ENCODE results near the gene LRRC72. TPM values are rescaled to one million over a fixed set of nuclear protein-coding genes. Genes with fewer than 3 reads are reported as not detected.

Gene LRRC72
- total RNA-seq (ENCODE audit: unreplicated experiment) = not detected
- long read RNA-seq = 0 reads

DNA sequence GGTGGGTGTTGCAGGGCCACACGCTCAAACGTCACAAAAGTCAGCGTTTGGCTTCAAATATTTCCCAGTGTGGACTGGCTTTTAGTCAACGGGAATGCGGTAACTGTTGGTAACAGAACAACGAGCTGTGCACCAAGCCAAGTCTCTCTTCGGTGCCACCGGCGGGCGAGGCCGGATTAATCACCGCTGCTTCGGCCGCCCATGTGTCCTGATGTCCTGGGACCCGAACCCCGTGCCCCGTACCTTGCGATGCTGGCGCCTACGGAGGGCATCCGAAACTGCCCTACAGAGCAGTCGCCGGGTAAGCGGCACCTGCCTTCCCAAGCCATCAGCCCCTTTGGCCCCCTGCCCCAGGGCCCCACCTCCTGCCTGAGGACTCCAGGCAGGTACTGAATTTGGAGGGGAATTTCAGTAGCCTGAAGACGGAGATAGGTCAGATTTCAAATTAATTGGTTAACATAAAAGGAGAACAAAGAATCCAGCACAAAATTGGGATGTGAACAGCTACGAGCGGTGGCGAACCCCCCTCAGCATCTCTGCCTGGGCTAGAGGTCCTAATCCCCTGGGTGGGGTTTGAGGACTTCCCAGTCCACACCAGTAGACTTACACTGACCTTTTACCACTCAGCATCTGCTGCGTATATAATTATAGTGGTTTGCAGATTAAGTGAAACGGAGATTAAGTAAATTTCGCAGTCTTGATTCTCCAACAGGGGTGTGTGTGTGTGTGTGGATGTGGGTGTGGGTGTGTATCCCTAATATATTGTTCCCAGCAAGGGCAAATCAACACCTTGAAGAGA lies at the start of gene LRRC72:
LRRC72 (plus strand) TSS at position 84 of the 799 bp plus-strand sequence; CDS start at position 212, 128 bp downstream.
- TF ChIP-seq, protein P1, sequence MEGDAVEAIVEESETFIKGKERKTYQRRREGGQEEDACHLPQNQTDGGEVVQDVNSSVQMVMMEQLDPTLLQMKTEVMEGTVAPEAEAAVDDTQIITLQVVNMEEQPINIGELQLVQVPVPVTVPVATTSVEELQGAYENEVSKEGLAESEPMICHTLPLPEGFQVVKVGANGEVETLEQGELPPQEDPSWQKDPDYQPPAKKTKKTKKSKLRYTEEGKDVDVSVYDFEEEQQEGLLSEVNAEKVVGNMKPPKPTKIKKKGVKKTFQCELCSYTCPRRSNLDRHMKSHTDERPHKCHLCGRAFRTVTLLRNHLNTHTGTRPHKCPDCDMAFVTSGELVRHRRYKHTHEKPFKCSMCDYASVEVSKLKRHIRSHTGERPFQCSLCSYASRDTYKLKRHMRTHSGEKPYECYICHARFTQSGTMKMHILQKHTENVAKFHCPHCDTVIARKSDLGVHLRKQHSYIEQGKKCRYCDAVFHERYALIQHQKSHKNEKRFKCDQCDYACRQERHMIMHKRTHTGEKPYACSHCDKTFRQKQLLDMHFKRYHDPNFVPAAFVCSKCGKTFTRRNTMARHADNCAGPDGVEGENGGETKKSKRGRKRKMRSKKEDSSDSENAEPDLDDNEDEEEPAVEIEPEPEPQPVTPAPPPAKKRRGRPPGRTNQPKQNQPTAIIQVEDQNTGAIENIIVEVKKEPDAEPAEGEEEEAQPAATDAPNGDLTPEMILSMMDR (IDR thresholded peaks at IDR 0.05; ENCODE audit: partially characterized antibody, unreplicated experiment) = no peak
- Mint-ChIP-seq H3K9me3 (ENCODE audit: unreplicated experiment) (peaks cover 3% of the 10 kb centered on the region), H3K27me3 (ENCODE audit: unreplicated experiment) (no peaks in the 10 kb centered on the region), H3K4me3 (ENCODE audit: unreplicated experiment) (no peak within 1 kb of the TSS), H3K27ac (ENCODE audit: unreplicated experiment) (no peak within 1 kb of the TSS), H3K36me3 (ENCODE audit: unreplicated experiment) (no peaks in the 10 kb centered on the region), H3K4me1 (ENCODE audit: low read depth, unreplicated experiment) (no peaks in the 10 kb centered on the region)
- DNase-seq = no peak

DNA sequence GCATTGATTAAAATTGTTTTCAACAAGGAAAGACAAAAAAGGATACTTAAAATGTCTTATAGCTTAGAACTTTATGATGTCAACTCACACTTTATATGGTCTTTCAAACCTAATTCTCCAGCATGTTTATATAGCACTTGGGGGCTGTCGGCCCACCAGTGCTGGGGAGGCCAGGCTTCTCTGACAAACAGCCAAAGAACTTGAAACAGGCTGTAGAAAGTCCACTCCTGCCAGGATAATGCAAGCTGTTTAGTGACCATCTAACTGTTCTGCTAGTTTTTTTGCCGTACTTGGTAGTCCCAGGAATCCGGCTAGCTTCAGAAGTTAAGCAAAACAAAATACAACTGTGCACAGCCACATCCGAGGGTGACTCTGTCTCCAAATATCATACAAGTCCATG lies 47.5 kb upstream of the LRRC72 start:
- no peaks in the 10 kb centered on the region for H3K9me3 Mint-ChIP-seq (ENCODE audit: unreplicated experiment)
- no peaks in the 10 kb centered on the region for H3K4me1 Mint-ChIP-seq (ENCODE audit: low read depth, unreplicated experiment)
- DNase-seq = no peak
- no peaks in the 10 kb centered on the region for H3K27me3 Mint-ChIP-seq (ENCODE audit: unreplicated experiment)
- no peak overlapping the region for H3K27ac Mint-ChIP-seq (ENCODE audit: unreplicated experiment)
- H3K36me3 Mint-ChIP-seq (ENCODE audit: unreplicated experiment) = no peaks in the 10 kb centered on the region
- TF ChIP-seq, protein P1 (IDR thresholded peaks at IDR 0.05; ENCODE audit: partially characterized antibody, unreplicated experiment) = no peak
- no peak overlapping the region for H3K4me3 Mint-ChIP-seq (ENCODE audit: unreplicated experiment)

DNA sequence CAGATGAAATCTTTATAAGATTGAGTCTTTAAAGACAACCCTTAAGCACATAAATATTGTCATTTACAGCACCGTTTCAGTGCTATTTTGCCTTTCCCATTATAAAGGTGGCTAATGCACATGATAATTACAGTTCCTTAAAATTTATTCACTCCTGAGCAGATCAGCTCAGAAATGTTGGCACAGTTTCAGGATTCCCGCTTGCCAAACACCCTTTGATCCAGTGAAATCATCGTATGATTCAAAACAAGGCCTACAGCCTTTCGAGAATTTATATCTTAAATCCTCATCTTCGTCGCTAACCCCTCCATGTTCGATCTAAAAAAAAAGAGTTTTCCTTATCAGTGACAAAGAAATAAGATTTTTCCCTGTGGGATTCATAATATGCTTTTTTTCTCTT lies 47.0 kb upstream of the LRRC72 start:
- Mint-ChIP-seq H3K27ac (ENCODE audit: unreplicated experiment) (no peak overlapping the region), H3K4me1 (ENCODE audit: low read depth, unreplicated experiment) (no peaks in the 10 kb centered on the region), H3K9me3 (ENCODE audit: unreplicated experiment) (no peaks in the 10 kb centered on the region), H3K27me3 (ENCODE audit: unreplicated experiment) (no peaks in the 10 kb centered on the region), H3K4me3 (ENCODE audit: unreplicated experiment) (no peak overlapping the region), H3K36me3 (ENCODE audit: unreplicated experiment) (no peaks in the 10 kb centered on the region)
- TF ChIP-seq, protein P1 (IDR thresholded peaks at IDR 0.05; ENCODE audit: partially characterized antibody, unreplicated experiment) = no peak
- no peak for DNase-seq

DNA sequence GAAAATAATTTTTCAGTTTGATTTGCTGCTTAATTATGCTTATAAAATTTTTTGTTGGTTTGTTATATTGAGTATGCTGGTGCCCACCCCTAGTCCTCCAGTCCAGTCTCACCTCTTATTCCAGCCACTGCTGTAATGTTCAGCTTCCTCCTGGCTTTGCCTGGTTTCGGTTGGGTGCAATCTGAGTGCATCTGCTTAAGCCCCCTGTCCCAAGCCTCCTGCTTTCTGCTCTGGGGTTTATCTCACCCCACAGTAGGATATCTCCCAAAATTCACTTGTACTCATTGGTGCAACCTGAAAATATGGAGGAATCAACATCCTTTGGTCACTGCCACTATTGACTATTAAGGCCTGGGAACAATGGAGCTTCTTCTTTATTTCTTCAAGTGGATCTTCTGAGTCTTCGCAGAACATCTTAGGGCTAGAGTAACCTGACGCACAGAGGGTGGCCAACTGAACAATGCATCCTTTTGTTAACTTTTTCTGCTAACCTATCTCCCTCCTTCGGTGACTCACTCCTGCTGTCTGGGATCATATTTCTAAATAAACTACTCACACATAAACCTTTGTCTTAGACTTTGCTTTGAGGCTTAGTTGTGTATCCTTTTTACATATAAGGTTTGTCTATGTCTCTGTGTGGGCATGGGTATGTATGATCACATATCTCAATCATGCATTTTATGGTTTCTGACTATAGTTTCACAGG lies 42.0 kb upstream of the LRRC72 start:
- no peaks in the 10 kb centered on the region for H3K36me3 Mint-ChIP-seq (ENCODE audit: unreplicated experiment)
- peaks cover 1% of the 10 kb centered on the region for H3K27me3 Mint-ChIP-seq (ENCODE audit: unreplicated experiment)
- no peak for DNase-seq
- TF ChIP-seq, protein P1 (IDR thresholded peaks at IDR 0.05; ENCODE audit: partially characterized antibody, unreplicated experiment) = no peak
- no peak overlapping the region for H3K4me3 Mint-ChIP-seq (ENCODE audit: unreplicated experiment)
- H3K4me1 Mint-ChIP-seq (ENCODE audit: low read depth, unreplicated experiment) = no peaks in the 10 kb centered on the region
- no peak overlapping the region for H3K27ac Mint-ChIP-seq (ENCODE audit: unreplicated experiment)
- H3K9me3 Mint-ChIP-seq (ENCODE audit: unreplicated experiment) = no peaks in the 10 kb centered on the region

DNA sequence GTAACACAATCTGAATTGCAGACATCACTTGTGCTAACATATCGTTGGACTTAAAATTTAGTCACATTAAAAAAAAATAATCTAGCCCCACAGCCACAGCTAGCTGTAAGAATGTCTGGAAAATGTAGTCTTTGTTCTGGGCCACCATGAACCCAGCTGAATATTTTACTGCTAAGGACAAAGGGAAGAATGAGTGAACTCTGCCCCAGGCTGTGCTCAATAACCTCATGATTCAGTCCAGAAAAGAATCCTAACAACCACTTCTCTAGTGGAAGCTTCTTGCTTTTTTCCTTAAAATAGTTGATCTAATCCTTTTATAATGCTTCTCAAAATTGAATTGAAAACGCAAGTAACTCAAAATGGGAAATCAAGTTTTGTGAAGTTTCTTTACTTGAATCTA lies 35.5 kb upstream of the LRRC72 start:
- no peaks in the 10 kb centered on the region for H3K4me1 Mint-ChIP-seq (ENCODE audit: low read depth, unreplicated experiment)
- TF ChIP-seq, protein P1 (IDR thresholded peaks at IDR 0.05; ENCODE audit: partially characterized antibody, unreplicated experiment) = no peak
- no peaks in the 10 kb centered on the region for H3K9me3 Mint-ChIP-seq (ENCODE audit: unreplicated experiment)
- no peak overlapping the region for H3K27ac Mint-ChIP-seq (ENCODE audit: unreplicated experiment)
- no peak for DNase-seq
- no peak overlapping the region for H3K4me3 Mint-ChIP-seq (ENCODE audit: unreplicated experiment)
- H3K36me3 Mint-ChIP-seq (ENCODE audit: unreplicated experiment) = no peaks in the 10 kb centered on the region
- H3K27me3 Mint-ChIP-seq (ENCODE audit: unreplicated experiment) = peaks cover 1% of the 10 kb centered on the region
